ENCODE results near the gene SEMA3E. TPM values are rescaled to one million over a fixed set of nuclear protein-coding genes. Genes with fewer than 3 reads are reported as not detected.

SEMA3E gene
- total RNA-seq, 2 experiments from 2014 or later = not detected

GRCh38 chr7:83610649-83611304 lies 38.2 kb downstream of the SEMA3E start:
- ATAC-seq (no peak), DNase-seq (no peak)
- Mint-ChIP-seq H3K4me3 (no peak overlapping the region), H3K27me3 (no peaks in the 10 kb centered on the region), H3K36me3 (ENCODE audit: low read depth) (no peaks in the 10 kb centered on the region), H3K27ac (no peak overlapping the region), H3K9me3 (no peaks in the 10 kb centered on the region), H3K4me1 (ENCODE audit: low read depth) (no peaks in the 10 kb centered on the region)
- ChIA-PET CTCF (no interaction called here), POLR2A (no interaction called here)
- no peak for TF ChIP-seq CTCF (IDR thresholded peaks at IDR 0.05)
- intact Hi-C loops (cut with micrococcal nuclease) = no loop called here

GRCh38 chr7:83608716-83609115 lies 40.2 kb downstream of the SEMA3E start:
- no peaks in the 10 kb centered on the region for H3K27me3 Mint-ChIP-seq
- peaks cover 2% of the 10 kb centered on the region for H3K9me3 Mint-ChIP-seq
- H3K36me3 Mint-ChIP-seq (ENCODE audit: low read depth) = no peaks in the 10 kb centered on the region
- ChIA-PET CTCF (no interaction called here), POLR2A (no interaction called here)
- no peak for TF ChIP-seq CTCF (IDR thresholded peaks at IDR 0.05)
- H3K4me3 Mint-ChIP-seq = no peak overlapping the region
- no peak overlapping the region for H3K27ac Mint-ChIP-seq
- H3K4me1 Mint-ChIP-seq (ENCODE audit: low read depth) = no peaks in the 10 kb centered on the region
- DNase-seq (no peak), ATAC-seq (no peak)
- intact Hi-C loops (cut with micrococcal nuclease) = no loop called here

GRCh38 chr7:83603649-83604048 lies 45.3 kb downstream of the SEMA3E start:
- intact Hi-C loops (cut with micrococcal nuclease) = no loop called here
- no peaks in the 10 kb centered on the region for H3K27me3 Mint-ChIP-seq
- peaks cover 6% of the 10 kb centered on the region for H3K9me3 Mint-ChIP-seq
- no peaks in the 10 kb centered on the region for H3K36me3 Mint-ChIP-seq (ENCODE audit: low read depth)
- ChIA-PET CTCF (no interaction called here), POLR2A (no interaction called here)
- DNase-seq (no peak), ATAC-seq (no peak)
- no peak overlapping the region for H3K27ac Mint-ChIP-seq
- no peaks in the 10 kb centered on the region for H3K4me1 Mint-ChIP-seq (ENCODE audit: low read depth)
- H3K4me3 Mint-ChIP-seq = no peak overlapping the region
- TF ChIP-seq CTCF (IDR thresholded peaks at IDR 0.05) = no peak

DNA sequence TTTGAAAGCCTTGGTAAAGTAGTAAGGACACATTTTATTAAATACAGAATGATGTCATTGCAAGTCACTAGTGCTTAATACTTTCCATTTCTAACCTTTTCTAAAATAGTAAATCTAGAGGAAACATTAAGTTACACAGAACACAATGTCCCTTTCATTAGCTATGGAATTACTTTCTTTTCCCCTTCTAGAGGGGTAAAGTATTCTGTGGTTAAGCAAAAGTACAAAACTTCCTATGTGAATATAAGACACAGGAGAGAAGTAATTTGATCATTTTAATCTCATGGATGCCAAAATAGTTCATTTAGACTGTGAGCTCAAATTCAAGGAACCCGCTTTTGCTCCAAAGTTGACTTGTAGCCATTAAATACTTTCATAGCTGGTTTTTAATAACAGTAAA lies 49.8 kb downstream of the SEMA3E start:
- ATAC-seq = no peak
- Mint-ChIP-seq H3K9me3 (peaks cover 3% of the 10 kb centered on the region), H3K4me3 (no peak overlapping the region), H3K27me3 (no peaks in the 10 kb centered on the region), H3K36me3 (ENCODE audit: low read depth) (no peaks in the 10 kb centered on the region), H3K27ac (no peak overlapping the region), H3K4me1 (ENCODE audit: low read depth) (no peaks in the 10 kb centered on the region)
- intact Hi-C loops (cut with micrococcal nuclease) = no loop called here
- ChIA-PET POLR2A (no interaction called here), CTCF (no interaction called here)
- no peak for TF ChIP-seq CTCF (IDR thresholded peaks at IDR 0.05)
- no peak for DNase-seq

- peaks cover 4% of the 10 kb centered on the region for H3K9me3 Mint-ChIP-seq
- intact Hi-C loops (cut with micrococcal nuclease) = no loop called here
- ATAC-seq = no peak
- no peak for DNase-seq
- H3K4me3 Mint-ChIP-seq = no peak overlapping the region
- TF ChIP-seq CTCF (IDR thresholded peaks at IDR 0.05) = no peak
- no peak overlapping the region for H3K27ac Mint-ChIP-seq
- H3K27me3 Mint-ChIP-seq = no peaks in the 10 kb centered on the region
- CTCF ChIA-PET = no interaction called here
- no peaks in the 10 kb centered on the region for H3K4me1 Mint-ChIP-seq (ENCODE audit: low read depth)
- H3K36me3 Mint-ChIP-seq (ENCODE audit: low read depth) = no peaks in the 10 kb centered on the region
- POLR2A ChIA-PET = no interaction called here
These were observed 54.9 kb downstream of the SEMA3E start for GRCh38 chr7:83593921-83594475.

Measured in activated CD8-positive, alpha-beta T cell treated with anti-CD3 and anti-CD28 coated beads for 36 hours (primary cell).